AG09319 (cell line): ENCODE data around the gene CHMP1A.

ENCODE experiments used
- DNase-seq: peaks from one replicate; pipeline ENCODE4 v3.0.0-alpha.2; 2010; ENCODE audit warnings: low read depth; ENCODE audit errors: extremely low read depth
- CTCF ChIP-seq: IDR thresholded peaks from 2 replicates; pipeline ENCODE4 v1.5.1; 2011; ENCODE audit warnings: low read depth, mild to moderate bottlenecking, inconsistent platforms, low read length, moderate library complexity

CHMP1A gene

DNA sequence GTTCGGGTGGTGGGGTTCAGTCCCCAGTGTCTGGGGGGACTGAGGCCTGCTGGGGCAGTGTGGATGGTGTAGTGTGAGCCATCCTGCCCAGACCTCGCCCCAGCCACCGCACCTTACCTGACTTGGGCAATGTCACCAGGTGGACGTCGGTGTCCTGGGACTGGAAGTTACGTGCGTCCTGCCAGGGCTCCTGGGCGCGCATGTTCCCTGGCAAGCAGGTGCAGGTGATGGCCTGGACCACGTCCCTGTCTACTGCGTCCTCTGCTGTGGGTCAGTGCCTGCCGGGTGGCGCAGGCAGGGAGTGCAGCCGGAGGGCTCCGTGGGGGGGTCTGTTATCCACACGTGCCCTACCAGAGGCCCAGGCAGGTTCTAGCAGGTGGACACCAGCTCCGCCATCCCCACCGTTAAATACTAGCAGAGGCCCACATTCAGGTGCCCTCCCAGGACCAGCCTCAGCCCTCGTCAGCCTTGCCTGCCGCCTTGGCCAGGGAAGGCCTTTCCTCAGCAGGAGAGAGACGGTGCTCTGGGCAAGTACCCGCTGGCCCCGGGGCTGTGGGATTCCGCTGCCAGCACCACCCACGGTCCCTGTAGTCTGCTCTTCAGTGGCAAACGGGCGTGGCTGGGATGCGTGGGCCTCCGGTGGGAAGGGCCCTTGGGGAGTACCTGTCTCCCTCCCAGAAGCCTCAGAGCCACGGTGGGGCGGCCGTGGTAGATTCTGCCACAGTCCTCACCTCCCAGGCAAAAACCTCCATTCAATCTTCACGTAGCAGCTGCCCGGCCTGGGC, 52.1 kb downstream of the CHMP1A start:
- DNase-seq, result no peak
- TF ChIP-seq CTCF, result no peak

DNA sequence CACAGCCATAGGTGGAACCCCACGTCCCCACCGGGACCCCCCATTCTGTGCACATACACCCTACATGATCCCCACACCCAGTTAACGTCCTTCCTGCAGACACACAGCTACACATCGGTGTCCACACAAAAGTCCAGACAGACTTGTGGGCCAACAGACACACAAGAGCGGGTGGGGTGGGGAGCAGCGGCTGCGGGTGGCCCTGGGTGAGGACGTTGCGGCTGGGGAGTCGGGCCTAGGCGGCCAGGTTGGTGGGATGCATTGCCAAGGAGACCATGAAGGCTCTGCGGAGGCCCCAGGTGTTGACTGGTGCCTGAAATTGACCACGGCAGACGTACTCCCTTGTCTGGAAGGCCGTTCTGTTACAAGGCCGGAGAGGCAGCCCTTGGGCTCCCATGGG, 52.7 kb downstream of the CHMP1A start:
- no peak for DNase-seq
- TF ChIP-seq CTCF, result no peak

GRCh38 chr16:89602952-89603590, 54.4 kb downstream of the CHMP1A start:
- no peak for DNase-seq
- TF ChIP-seq CTCF, result no peak

DNA sequence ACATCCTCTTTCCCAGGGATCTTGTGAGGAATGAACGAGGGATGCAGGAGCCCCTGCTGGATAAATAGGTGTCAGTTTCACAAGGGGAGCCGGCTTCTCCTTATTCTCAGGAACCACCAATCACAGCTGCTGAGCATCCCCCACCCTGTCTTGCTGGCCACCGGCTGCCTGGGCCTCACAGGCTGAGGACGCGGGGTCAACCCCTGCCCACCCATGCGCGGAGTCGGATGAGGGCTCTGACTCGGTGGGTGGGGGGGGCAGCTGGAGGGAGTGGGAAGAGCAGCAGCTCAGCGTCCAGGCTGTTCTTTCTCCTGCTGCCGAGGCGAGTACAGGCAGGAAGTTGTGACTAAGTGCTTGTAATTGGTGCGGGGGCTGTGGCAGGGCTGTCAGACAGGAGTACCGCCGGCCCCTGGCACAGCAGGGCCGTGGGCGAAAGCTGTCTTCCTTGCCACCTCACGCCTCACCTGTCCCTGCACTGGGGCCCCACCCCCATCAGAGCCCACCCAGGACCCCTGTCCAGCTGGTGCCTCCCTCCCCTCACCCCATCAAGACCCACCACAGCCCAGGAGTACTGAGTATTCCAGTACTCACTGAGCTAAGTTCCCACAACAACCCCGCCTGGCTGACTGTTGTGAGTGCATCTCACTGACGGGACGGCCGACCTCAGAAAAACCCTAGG, 55.1 kb downstream of the CHMP1A start:
- TF ChIP-seq CTCF, result no peak
- no peak for DNase-seq

- no peak for DNase-seq
- no peak for TF ChIP-seq CTCF
Observed at GRCh38 chr16:89601906-89602272, 55.6 kb downstream of the CHMP1A start.

GRCh38 chr16:89600956-89601355, 56.6 kb downstream of the CHMP1A start:
- no peak for TF ChIP-seq CTCF
- DNase-seq, result no peak

DNA sequence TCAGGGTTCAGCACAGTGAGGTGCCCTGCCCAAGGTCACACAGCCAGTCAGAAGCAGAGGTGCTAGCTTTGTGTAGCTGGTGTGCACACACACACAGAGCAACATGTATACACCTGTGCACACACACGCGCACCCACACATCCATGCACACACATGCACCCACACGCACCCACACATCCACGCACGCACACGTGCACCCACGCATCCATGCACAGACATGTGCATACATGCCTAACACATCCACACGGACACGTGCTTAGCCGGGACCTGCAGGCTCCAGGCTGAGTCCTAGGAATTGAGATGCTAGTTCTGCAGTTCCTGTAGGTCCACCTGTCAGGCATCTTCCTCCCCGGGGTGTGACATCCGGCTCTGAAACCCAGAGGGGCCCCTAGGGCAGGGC, 57.1 kb downstream of the CHMP1A start:
- DNase-seq, result no peak
- no peak for TF ChIP-seq CTCF
